Measurements from ENCODE around the gene ZSCAN32. TPM values are rescaled to one million over a fixed set of nuclear protein-coding genes. Genes with fewer than 3 reads are reported as not detected.
A peak's percentile ranks its signal among the peaks of the same experiment; 100 is the strongest.

The ZSCAN32 gene
- total RNA-seq, 1 experiment from 2014 or later: 16.4 TPM

- intact Hi-C loops (cut with micrococcal nuclease; ENCODE audit: unreplicated experiment): no loop called here
- no peaks in the 10 kb centered on the region for H4K20me1 ChIP-seq (ENCODE audit: insufficient read depth)
- POLR2A ChIA-PET (ENCODE audit: unreplicated experiment): no interaction called here
- BruUV-seq (replicated peaks): no TSS peak
- no peaks in the 10 kb centered on the region for H3K36me3 ChIP-seq (ENCODE audit: low read depth)
- H3K9me3 ChIP-seq (ENCODE audit: insufficient read depth, low read depth): peaks cover 16% of the 10 kb centered on the region
- CTCF ChIA-PET: no interaction called here
- peaks cover 18% of the 10 kb centered on the region; the same call in 1 of the 2 replicates for H3K27me3 ChIP-seq (ENCODE audit: insufficient read depth, low read depth)
- no peak overlapping the region for H2AFZ ChIP-seq
- H3K79me2 ChIP-seq (ENCODE audit: low read depth): no peaks in the 10 kb centered on the region
- TF ChIP-seq, protein P1, sequence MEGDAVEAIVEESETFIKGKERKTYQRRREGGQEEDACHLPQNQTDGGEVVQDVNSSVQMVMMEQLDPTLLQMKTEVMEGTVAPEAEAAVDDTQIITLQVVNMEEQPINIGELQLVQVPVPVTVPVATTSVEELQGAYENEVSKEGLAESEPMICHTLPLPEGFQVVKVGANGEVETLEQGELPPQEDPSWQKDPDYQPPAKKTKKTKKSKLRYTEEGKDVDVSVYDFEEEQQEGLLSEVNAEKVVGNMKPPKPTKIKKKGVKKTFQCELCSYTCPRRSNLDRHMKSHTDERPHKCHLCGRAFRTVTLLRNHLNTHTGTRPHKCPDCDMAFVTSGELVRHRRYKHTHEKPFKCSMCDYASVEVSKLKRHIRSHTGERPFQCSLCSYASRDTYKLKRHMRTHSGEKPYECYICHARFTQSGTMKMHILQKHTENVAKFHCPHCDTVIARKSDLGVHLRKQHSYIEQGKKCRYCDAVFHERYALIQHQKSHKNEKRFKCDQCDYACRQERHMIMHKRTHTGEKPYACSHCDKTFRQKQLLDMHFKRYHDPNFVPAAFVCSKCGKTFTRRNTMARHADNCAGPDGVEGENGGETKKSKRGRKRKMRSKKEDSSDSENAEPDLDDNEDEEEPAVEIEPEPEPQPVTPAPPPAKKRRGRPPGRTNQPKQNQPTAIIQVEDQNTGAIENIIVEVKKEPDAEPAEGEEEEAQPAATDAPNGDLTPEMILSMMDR (conservative IDR thresholded peaks at IDR 0.05): no peak
- no peak for TF ChIP-seq EZH2 (IDR thresholded peaks at IDR 0.05; ENCODE audit: low read depth)
- DNase-seq: no peak
- H3K9me2 ChIP-seq (ENCODE audit: insufficient read depth): no peaks in the 10 kb centered on the region
- H3F3A ChIP-seq (ENCODE audit: insufficient read depth, low read depth): no peaks in the 10 kb centered on the region
- H3K27ac ChIP-seq: no peak overlapping the region
- no peak overlapping the region for H3K4me3 ChIP-seq
- H3K4me2 ChIP-seq: no peak overlapping the region
- no peaks in the 10 kb centered on the region for H3K4me1 ChIP-seq (replicated peaks; ENCODE audit: insufficient read depth)
Measured at GRCh38 chr16:3375680-3376079, 25.1 kb downstream of the ZSCAN32 start.

DNA sequence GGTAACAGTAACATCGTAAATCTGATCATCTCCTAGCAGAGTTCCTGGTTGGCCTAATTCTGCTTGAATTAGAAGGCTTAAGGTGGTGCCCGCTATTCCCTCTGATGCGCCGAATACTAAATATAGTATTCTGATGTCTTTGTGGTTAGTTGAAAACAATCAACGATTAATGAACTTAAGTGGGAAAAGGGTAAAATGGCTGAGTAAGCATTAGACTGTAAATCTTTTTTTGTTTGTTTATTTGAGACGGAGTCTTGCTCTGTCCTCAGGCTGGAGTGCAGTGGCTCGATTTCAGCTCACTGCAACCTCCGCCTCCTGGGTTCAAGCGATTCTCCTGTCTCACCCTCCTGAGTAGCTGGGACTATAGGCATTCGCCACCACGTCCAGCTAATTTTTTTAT, 31.7 kb downstream of the ZSCAN32 start:
- Histone ChIP-seq H3K27ac (no peak overlapping the region), H3K79me2 (ENCODE audit: low read depth) (no peaks in the 10 kb centered on the region), H3K9me2 (ENCODE audit: insufficient read depth) (no peaks in the 10 kb centered on the region), H3K9me3 (ENCODE audit: insufficient read depth, low read depth) (peaks cover 7% of the 10 kb centered on the region; the same call in 1 of the 2 replicates), H3K4me2 (no peak overlapping the region), H3K4me3 (no peak overlapping the region), H3K36me3 (ENCODE audit: low read depth) (no peaks in the 10 kb centered on the region), H3F3A (ENCODE audit: insufficient read depth, low read depth) (no peaks in the 10 kb centered on the region), H4K20me1 (ENCODE audit: insufficient read depth) (no peaks in the 10 kb centered on the region), H3K27me3 (ENCODE audit: insufficient read depth, low read depth) (peaks cover 13% of the 10 kb centered on the region; the same call in 1 of the 2 replicates), H2AFZ (no peak overlapping the region), H3K4me1 (replicated peaks; ENCODE audit: insufficient read depth) (no peaks in the 10 kb centered on the region)
- ChIA-PET POLR2A (ENCODE audit: unreplicated experiment) (no interaction called here), CTCF (no interaction called here)
- no TSS peak for BruUV-seq (replicated peaks)
- intact Hi-C loops (cut with micrococcal nuclease; ENCODE audit: unreplicated experiment): loop anchor here (10.0 kb wide), 1 partner anchor 86 kb away; no protein-coding TSS in a partner anchor
- TF ChIP-seq, protein P1 (conservative IDR thresholded peaks at IDR 0.05): no peak
- TF ChIP-seq EZH2 (IDR thresholded peaks at IDR 0.05; ENCODE audit: low read depth): no peak
- DNase-seq: no peak

- no peaks in the 10 kb centered on the region for H3K9me3 ChIP-seq (ENCODE audit: insufficient read depth, low read depth)
Measured at GRCh38 chr16:3364774-3365427, 35.9 kb downstream of the ZSCAN32 start.

More at GRCh38 chr16:3364774-3365427, 35.9 kb downstream of the ZSCAN32 start:
- Histone ChIP-seq H3K4me1 (replicated peaks; ENCODE audit: insufficient read depth) (no peaks in the 10 kb centered on the region), H3K4me3 (no peak overlapping the region), H3K27ac (no peak overlapping the region), H4K20me1 (ENCODE audit: insufficient read depth) (no peaks in the 10 kb centered on the region), H3K36me3 (ENCODE audit: low read depth) (no peaks in the 10 kb centered on the region), H3K9me2 (ENCODE audit: insufficient read depth) (no peaks in the 10 kb centered on the region), H3F3A (ENCODE audit: insufficient read depth, low read depth) (no peaks in the 10 kb centered on the region), H3K79me2 (ENCODE audit: low read depth) (no peaks in the 10 kb centered on the region), H3K27me3 (ENCODE audit: insufficient read depth, low read depth) (peaks cover 42% of the 10 kb centered on the region), H2AFZ (no peak overlapping the region), H3K4me2 (no peak overlapping the region)
- TF ChIP-seq, protein P1 (conservative IDR thresholded peaks at IDR 0.05): no peak
- TF ChIP-seq EZH2 (IDR thresholded peaks at IDR 0.05; ENCODE audit: low read depth): no peak
- ChIA-PET POLR2A (ENCODE audit: unreplicated experiment) (no interaction called here), CTCF (no interaction called here)
- intact Hi-C loops (cut with micrococcal nuclease; ENCODE audit: unreplicated experiment): loop anchor here (10.0 kb wide), 1 partner anchor 90 kb away; no protein-coding TSS in a partner anchor
- BruUV-seq (replicated peaks): no TSS peak
- peak in 1 of 2 experiments; percentile 73 for DNase-seq

All from PC-9 (cell line).